ENCODE measurements around the gene C19orf12.

C19orf12 gene

DNA sequence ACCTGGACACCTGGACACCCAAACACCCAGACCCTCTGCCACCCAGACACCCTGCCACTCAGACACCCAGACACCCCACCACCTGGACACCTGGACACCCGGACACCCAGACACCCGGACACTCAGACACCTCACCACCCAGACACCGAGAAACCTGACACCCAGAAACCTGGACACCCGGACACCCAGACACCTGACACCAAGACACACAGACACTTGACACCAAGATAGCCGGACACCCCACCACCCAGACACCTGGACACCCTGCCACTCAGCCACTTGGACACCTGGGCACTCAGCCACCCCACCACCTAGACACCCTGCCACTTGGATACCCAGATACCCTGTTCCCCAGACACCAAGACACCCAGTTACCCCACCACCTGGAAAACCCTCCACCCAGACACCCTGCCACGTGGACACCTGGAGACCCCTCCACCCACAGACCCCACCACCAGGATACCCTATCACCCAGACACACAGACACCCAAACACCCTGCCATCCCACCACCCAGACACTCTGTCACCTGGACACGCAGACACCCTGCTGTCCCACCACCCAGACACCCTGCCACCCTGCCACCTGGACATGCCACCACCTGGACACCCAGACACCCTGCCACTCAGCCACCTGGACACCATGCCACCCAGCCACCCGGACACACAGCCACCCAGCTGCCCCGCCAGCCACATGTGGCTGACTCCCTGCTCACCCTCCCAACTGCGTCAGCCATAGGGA, 17.4 kb downstream of the C19orf12 start:
- no peak for DNase-seq
- H3K9me3 Mint-ChIP-seq: peaks cover 1% of the 10 kb centered on the region
- H3K4me1 Mint-ChIP-seq: peaks cover 8% of the 10 kb centered on the region
- H3K4me3 Mint-ChIP-seq: no peak overlapping the region
- peaks cover 10% of the 10 kb centered on the region for H3K36me3 Mint-ChIP-seq
- peak overlapping the region; percentile 52 for H3K27ac Mint-ChIP-seq
- H3K27me3 Mint-ChIP-seq: no peaks in the 10 kb centered on the region
- CTCF ChIA-PET: no interaction called here

DNA sequence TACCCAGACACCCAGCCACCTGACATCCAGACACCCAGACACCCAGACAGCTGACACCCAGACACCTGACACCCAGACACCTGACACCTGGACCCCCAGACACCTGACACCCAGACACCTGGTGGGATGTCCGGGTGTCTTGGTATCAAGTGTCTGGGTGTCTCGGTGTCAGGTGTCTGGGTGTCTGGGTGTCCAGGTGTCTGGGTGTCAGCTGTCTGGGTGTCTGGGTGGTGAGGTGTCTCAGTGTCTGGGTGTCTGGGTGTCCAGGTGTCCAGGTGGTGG, 18.6 kb downstream of the C19orf12 start:
- peaks cover 1% of the 10 kb centered on the region for H3K9me3 Mint-ChIP-seq
- no peak overlapping the region for H3K4me3 Mint-ChIP-seq
- DNase-seq: no peak
- H3K27me3 Mint-ChIP-seq: no peaks in the 10 kb centered on the region
- CTCF ChIA-PET: no interaction called here
- peaks cover 5% of the 10 kb centered on the region for H3K36me3 Mint-ChIP-seq
- no peak overlapping the region for H3K27ac Mint-ChIP-seq
- H3K4me1 Mint-ChIP-seq: peaks cover 10% of the 10 kb centered on the region

DNA sequence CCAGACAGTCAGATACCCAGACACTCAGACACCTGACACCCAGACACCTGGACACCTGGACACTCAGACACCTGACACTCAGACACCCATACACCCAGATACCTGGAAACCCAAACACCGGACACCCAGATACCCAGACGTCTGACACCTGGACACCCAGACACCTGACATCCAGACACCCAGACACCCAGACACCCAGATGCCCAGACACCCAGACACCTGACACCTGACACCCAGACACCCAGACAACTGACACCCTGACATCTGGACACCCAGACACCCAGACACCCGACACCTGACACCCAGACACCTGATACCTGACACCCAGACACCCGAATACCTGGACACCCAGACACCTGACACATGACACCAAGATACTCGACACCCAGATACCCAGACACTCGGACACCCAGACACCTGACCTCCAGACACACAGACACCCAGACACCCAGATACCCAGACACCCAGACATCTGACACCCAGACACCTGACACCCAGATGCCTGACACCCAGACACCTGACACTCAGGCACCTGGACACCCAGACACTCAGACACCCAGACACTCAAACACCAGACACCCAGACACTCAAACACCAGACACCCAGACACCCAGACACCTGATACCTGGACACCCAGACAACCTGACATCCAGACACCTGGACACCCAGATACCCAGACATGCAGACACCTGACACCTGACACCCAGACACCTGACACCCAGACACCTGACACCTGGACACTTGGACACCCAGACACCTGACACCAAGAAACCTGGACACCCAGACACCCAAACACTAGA, 19.1 kb downstream of the C19orf12 start:
- peaks cover 1% of the 10 kb centered on the region for H3K9me3 Mint-ChIP-seq
- no peak for DNase-seq
- peaks cover 6% of the 10 kb centered on the region for H3K36me3 Mint-ChIP-seq
- no peaks in the 10 kb centered on the region for H3K27me3 Mint-ChIP-seq
- CTCF ChIA-PET: interaction anchor here (1.1 to 6.2 kb wide), 3 partner anchors 10 to 19 kb away, joined by 3 to 147 read pairs (median 5); partner anchors contain the start of gene C19orf12
- H3K4me1 Mint-ChIP-seq: peaks cover 13% of the 10 kb centered on the region
- no peak overlapping the region for H3K4me3 Mint-ChIP-seq
- H3K27ac Mint-ChIP-seq: peak overlapping the region; percentile 68

DNA sequence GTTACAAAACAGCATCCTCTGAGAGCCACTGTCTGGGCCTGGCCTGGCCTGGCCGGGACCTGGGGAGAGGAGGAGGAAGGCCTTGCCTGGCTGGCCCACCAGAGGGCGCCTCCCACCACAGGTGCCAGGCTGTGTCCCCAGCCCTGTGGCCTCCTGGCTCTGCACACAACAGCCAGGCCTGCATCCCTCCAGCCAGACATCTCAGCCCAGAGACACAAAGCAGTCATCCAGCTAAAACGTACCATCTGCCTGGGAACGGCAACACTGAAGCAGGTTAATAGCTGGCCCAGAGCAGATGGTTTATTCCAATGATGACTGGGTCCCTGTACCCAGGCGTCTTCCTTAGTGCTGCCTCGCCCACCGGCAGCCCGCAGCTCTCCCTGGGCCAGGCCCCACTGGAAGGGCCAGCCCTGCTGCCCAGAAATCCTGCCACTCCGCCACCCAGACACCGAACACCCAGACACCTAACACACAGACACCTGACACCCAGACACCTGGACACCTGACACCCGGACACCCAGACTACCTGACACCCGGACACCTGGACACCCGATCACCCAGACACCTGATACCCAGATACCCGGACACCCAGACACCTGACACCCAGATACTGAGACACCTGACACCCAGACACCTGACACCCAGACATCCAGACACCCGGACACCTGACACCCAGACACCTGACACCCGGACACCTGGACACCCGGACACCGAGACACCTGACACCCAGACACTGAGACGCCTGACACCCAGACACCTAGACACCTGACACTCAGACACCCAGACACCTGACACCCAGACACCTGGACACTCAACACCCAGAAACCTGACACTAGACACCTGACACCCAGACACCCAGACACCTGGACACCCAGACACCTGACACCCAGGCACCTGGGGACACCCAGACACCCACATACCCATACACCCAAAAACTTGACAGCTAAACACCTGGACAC, 20.1 kb downstream of the C19orf12 start:
- H3K27ac Mint-ChIP-seq: peak overlapping the region; percentile 44
- peaks cover 18% of the 10 kb centered on the region for H3K4me1 Mint-ChIP-seq
- H3K36me3 Mint-ChIP-seq: peaks cover 6% of the 10 kb centered on the region
- H3K4me3 Mint-ChIP-seq: no peak overlapping the region
- H3K9me3 Mint-ChIP-seq: peaks cover 1% of the 10 kb centered on the region
- peak; percentile 88 for DNase-seq
- no peaks in the 10 kb centered on the region for H3K27me3 Mint-ChIP-seq
- CTCF ChIA-PET: interaction anchor here (0.8 to 7.9 kb wide), 16 partner anchors 9 to 101 kb away, joined by 3 to 147 read pairs (median 4); partner anchors contain the start of genes C19orf12 and POP4

DNA sequence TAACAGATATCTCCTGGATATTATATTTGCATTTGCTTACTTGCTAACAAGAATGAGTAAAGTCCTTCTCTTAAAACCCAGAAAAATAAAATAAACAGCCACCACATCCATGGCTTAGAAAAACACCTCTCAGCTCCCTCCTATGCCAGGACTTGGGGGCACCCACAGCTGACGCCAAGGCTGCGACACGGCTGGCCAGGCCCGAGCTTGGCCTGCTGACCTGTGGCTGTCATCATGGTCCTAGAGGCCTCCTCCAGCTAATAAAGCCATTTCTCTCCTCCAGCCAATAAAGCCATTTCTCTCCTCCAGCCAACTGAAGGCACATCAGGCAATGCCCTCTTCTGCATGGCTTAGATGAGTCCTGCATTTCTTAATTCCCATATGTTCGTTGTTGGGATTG, 20.9 kb downstream of the C19orf12 start:
- no peak overlapping the region for H3K4me3 Mint-ChIP-seq
- H3K27me3 Mint-ChIP-seq: no peaks in the 10 kb centered on the region
- CTCF ChIA-PET: interaction anchor here (0.8 to 7.9 kb wide), 15 partner anchors 8 to 102 kb away, joined by 3 to 147 read pairs (median 4); partner anchors contain the start of genes C19orf12 and POP4

DNA sequence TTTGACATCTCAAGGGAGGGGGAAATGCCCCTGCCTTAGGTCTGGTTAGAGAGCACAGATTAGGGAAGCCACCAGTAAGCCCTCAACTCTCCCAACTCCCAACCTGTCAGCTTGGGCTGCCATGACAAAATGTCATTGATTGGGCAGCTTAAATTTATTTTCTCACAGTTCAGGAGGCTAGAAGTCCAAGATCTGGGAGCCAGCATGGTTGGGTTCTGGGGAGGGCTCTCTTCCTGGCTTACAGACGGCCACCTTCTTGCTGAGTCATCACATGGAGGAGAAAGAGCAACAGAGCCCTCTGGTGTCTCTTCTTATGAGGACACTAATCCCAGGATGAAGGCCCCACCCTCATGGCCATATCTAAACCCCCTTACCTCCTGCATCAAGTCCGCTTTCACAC, 24.2 kb downstream of the C19orf12 start:
- peak overlapping the region; percentile 64 for H3K27ac Mint-ChIP-seq
- H3K27me3 Mint-ChIP-seq: peaks cover 3% of the 10 kb centered on the region
- H3K4me3 Mint-ChIP-seq: no peak overlapping the region
- peaks cover 5% of the 10 kb centered on the region for H3K9me3 Mint-ChIP-seq
- DNase-seq: peak; percentile 70
- H3K36me3 Mint-ChIP-seq: peaks cover 10% of the 10 kb centered on the region
- CTCF ChIA-PET: interaction anchor here (0.7 to 7.9 kb wide), 14 partner anchors 9 to 160 kb away, joined by 3 to 147 read pairs (median 6); partner anchors contain the start of genes C19orf12, PLEKHF1 and POP4
- H3K4me1 Mint-ChIP-seq: peaks cover 45% of the 10 kb centered on the region

More for the DNA sequence above, 20.9 kb downstream of the C19orf12 start:
- no peak for DNase-seq
- Mint-ChIP-seq H3K36me3 (peaks cover 11% of the 10 kb centered on the region), H3K4me1 (peaks cover 23% of the 10 kb centered on the region), H3K27ac (no peak overlapping the region), H3K9me3 (peaks cover 5% of the 10 kb centered on the region)

DNA sequence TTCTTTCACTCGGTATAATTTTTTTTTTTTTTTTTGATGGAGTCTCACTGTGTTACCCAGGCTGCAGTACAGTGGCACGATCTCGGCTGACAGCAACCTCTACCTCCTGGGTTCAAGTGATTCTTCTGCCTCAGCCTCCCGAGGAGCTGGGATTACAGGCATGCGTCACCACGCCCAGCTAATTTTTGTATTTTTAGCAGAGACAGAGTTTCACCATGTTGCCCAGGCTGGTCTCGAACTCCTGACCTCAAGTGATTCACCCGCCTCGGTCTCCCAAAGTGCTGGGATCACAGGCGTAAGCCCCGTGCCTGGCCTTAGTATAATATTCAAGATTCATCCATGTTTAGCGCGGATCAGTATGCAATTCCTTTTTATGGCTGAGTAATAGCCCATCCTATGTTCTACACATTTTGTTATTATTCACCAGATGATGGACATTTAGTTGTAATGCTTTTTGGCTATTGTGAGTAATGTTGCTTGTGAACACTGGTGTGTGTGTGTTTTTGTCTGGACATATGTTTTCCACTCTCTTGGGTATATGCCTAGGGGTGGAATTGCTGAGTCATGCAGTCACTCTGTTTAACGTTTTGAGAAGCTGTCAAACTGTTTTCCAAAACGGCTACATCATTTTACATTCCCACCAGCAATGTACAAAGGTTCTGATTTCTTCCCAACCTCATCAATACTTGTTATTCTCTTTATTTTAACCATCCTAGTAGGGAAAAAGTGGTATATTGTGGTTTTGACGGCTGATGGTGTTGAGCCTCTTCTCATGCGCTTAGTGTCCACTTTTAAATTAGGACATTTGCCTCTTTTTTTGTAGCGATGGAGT, 26.9 kb downstream of the C19orf12 start:
- H3K27ac Mint-ChIP-seq: peak overlapping the region; percentile 56
- no peak for DNase-seq
- H3K9me3 Mint-ChIP-seq: peaks cover 4% of the 10 kb centered on the region
- CTCF ChIA-PET: interaction anchor here (1.1 to 7.9 kb wide), 3 partner anchors 19 to 79 kb away, joined by 4 to 132 read pairs (median 6); partner anchors contain the start of genes PLEKHF1 and POP4
- peaks cover 10% of the 10 kb centered on the region for H3K36me3 Mint-ChIP-seq
- H3K4me1 Mint-ChIP-seq: peaks cover 48% of the 10 kb centered on the region
- no peak overlapping the region for H3K4me3 Mint-ChIP-seq
- H3K27me3 Mint-ChIP-seq: peaks cover 6% of the 10 kb centered on the region

DNA sequence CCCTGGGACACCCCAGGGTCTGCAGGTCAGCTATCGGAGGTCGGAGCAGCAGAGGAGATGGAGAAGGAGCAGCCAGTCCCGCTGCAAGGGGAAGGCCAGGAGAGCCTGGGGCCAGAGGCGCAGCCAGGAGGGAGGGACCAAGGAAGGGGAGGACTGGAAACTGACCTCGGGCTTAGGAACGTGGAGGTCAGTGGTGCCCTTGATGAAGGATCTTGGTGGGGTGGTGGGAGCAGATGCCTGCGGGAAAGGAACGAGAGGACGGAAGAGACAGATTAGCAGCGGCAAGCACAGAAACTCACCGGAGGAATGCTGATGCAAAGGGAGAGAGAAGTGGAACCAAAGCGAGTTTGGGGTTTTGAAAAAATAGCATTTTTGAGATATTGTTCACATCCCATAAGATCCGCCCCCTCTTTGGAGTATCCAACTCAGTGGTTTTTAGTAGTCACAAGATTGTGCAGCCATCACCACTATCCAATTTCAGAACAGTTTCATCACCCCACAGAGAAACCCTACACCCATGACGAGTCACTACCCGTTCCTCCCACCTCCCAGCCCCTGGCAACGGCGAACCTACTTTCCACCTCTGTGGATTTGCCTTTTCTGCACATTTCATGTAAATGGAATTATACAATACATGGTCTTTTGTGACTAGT, 27.7 kb downstream of the C19orf12 start:
- Mint-ChIP-seq H3K27ac (no peak overlapping the region), H3K27me3 (peaks cover 6% of the 10 kb centered on the region), H3K4me3 (no peak overlapping the region), H3K4me1 (peaks cover 54% of the 10 kb centered on the region), H3K36me3 (peaks cover 10% of the 10 kb centered on the region), H3K9me3 (peaks cover 4% of the 10 kb centered on the region)
- CTCF ChIA-PET: interaction anchor here (1.1 to 7.9 kb wide), 3 partner anchors 22 to 78 kb away, joined by 6 to 132 read pairs (median 7); partner anchors contain the start of genes PLEKHF1 and POP4
- no peak for DNase-seq

DNA sequence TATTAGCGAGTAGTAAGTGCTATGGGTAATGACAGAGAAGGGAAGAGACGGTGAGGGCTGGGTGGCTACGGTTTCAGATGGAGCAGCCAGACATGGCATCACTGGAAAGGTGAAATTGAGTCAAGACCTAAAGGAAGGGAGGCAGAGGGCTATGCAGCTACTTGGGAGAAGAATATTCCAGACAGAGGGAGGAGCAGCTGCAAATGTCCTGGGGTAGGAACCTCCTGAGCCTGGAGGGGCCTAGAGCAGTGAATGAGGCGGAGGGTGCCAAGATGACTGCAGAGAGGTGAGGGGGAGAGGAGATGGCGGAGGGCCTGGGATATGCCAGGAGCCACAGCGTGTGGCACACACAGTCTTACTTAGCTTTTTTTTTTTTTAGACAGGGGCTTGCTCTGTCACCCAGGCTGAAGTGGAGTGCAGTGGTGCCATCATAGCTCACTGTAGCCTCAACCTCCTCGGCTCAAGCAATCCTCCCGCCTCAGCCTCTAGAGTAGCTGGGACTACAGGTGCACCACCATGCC, 28.7 kb downstream of the C19orf12 start:
- no peak for DNase-seq
- Mint-ChIP-seq H3K9me3 (peaks cover 4% of the 10 kb centered on the region), H3K27ac (no peak overlapping the region), H3K4me3 (no peak overlapping the region), H3K4me1 (peaks cover 60% of the 10 kb centered on the region), H3K36me3 (peaks cover 11% of the 10 kb centered on the region), H3K27me3 (peaks cover 6% of the 10 kb centered on the region)
- CTCF ChIA-PET: interaction anchor here (0.9 to 1.8 kb wide), 4 partner anchors 8 to 76 kb away, joined by 3 to 9 read pairs (median 5); partner anchors contain the start of gene PLEKHF1

DNA sequence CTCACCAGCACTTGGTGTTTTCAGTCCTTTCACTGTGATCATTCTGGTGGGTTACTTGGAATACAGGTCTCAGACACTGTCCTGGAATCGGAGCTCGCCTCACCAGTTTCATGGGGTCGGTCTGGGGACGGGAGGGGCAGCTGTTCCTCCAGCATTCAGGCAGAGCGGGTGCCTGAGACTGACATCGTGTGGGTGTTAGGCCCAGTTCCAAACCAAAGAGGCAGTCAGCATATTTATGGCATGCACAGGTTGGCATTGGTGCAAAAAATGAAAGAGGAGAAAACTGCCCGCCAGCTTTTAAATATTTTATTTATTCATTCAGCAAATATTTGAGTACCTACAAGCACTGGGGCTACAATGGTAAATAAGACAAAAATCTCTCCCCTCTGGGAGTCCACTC, 29.7 kb downstream of the C19orf12 start:
- Mint-ChIP-seq H3K27me3 (peaks cover 6% of the 10 kb centered on the region), H3K36me3 (peaks cover 13% of the 10 kb centered on the region), H3K9me3 (peaks cover 4% of the 10 kb centered on the region), H3K4me1 (peaks cover 63% of the 10 kb centered on the region), H3K27ac (no peak overlapping the region), H3K4me3 (no peak overlapping the region)
- CTCF ChIA-PET: interaction anchor here (1.0 to 1.8 kb wide), 4 partner anchors 9 to 74 kb away, joined by 3 to 7 read pairs (median 4); partner anchors contain the start of gene PLEKHF1
- DNase-seq: no peak

DNA sequence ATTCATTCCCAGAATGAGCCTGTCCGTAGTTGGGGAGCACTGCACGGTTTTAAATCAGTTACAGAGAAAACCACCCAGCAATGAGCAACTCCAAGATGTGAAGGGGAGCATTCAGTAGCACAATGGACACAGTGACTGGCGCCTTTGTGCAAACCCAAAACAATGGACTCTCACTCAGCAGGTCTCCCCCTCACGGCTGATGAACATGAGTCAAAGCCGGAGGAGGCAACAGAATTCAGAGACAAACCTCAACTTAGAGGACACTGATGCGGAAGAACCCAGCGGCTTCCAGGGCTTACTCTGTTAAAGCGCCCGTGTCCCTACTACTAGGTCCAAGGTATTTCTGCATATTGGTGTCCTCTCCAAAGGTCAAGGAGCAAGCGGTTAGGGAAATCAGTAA, 32.1 kb downstream of the C19orf12 start:
- no peak overlapping the region for H3K4me3 Mint-ChIP-seq
- peaks cover 6% of the 10 kb centered on the region for H3K27me3 Mint-ChIP-seq
- peaks cover 17% of the 10 kb centered on the region for H3K36me3 Mint-ChIP-seq
- no peaks in the 10 kb centered on the region for H3K9me3 Mint-ChIP-seq
- no peak for DNase-seq
- peaks cover 64% of the 10 kb centered on the region for H3K4me1 Mint-ChIP-seq
- CTCF ChIA-PET: interaction anchor here (2.5 kb wide), 1 partner anchor 11 kb away, joined by 11 read pairs; no protein-coding TSS in a partner anchor
- H3K27ac Mint-ChIP-seq: no peak overlapping the region

DNA sequence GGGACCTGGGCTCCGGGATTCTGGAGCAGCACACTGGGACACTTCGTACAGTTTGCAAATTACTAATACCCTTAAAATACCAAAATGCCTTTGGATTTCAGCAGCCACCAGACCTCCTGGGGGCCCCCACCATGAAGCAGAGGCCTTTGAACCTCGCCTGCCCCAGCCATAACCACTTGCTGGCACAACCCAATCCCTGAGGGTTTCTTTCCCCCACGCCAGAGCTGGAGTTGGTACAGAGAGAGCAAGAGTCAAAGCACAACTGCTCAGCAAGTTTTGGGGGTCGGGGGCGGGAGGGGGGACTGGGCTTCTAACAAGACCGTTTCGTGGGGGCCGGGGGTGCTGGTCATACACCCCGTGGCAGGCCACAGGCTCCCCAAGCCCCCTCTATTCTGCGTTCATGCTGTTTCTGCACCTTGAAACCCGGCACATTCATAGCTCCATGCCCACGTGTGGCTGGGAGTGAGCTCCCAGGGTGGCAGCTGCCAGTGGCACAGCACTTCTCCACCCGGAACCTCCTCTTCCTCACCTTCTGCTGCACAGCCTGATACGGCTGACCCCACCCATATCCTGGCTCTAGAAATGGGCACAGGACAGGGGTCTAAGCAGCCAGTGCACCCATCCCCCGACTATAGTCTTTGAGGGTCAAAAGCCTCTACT, 32.7 kb downstream of the C19orf12 start:
- Mint-ChIP-seq H3K36me3 (peaks cover 17% of the 10 kb centered on the region), H3K4me3 (no peak overlapping the region), H3K27me3 (peaks cover 3% of the 10 kb centered on the region), H3K9me3 (no peaks in the 10 kb centered on the region), H3K4me1 (peaks cover 60% of the 10 kb centered on the region), H3K27ac (no peak overlapping the region)
- DNase-seq: no peak
- CTCF ChIA-PET: interaction anchor here (1.0 to 2.5 kb wide), 5 partner anchors 8 to 72 kb away, joined by 3 to 11 read pairs (median 5); partner anchors contain the start of gene PLEKHF1

Measured in activated naive CD4-positive, alpha-beta T cell treated with anti-CD3 and anti-CD28 coated beads, Interleukin-2, amount 10 ng/mL, durations not matched to agents 7 days and 5 days (primary cell).